Adrenal gland (tissue), 12 donors: Measurements from ENCODE around the gene RND2. TPM values are rescaled to one million over a fixed set of nuclear protein-coding genes. Genes with fewer than 3 reads are reported as not detected.

ENCODE experiments used
- DNase-seq, 7 donors: peaks; one replicate each; pipeline ENCODE4 v3.0.0-alpha.2; 2019 to 2020
- H3K27ac ChIP-seq, 5 donors: fragments of 200-600 bp; sonication (generic) in 4 of 5; 1 replicate in 3 of 5; 2 replicates in 2 of 5; pipeline versions ENCODE4 v1.5.1 to v1.8.0; 2016 to 2020; ENCODE audit warnings: mild to moderate bottlenecking in 1 of 5
- H3K27me3 ChIP-seq: fragments of 200-600 bp; 2 replicates; pipeline ENCODE4 v1.8.0; 2021
- H3K36me3 ChIP-seq, 2 donors: fragments of 200-600 bp; replicated peaks in 1 of 2; 1 replicate in 1 of 2; 2 replicates in 1 of 2; pipeline versions ENCODE4 v1.5.1 to v1.8.0; 2018 to 2022
- H3K4me1 ChIP-seq, 2 donors: fragments of 200-600 bp; replicated peaks in 1 of 2; 1 replicate in 1 of 2; 2 replicates in 1 of 2; pipeline versions ENCODE4 v1.5.1 to v1.8.0; 2018 to 2021
- H3K4me3 ChIP-seq, 4 donors: fragments of 200-600 bp; sonication (generic) in 3 of 4; one replicate each; pipeline ENCODE4 v1.5.1; 2016 to 2018
- H3K9me3 ChIP-seq, 3 donors: fragments of 200-600 bp; sonication (generic) in 1 of 3; replicated peaks in 1 of 3; 1 replicate in 2 of 3; 2 replicates in 1 of 3; pipeline versions ENCODE4 v1.5.1 to v1.8.0; 2016 to 2021
- POLR2A ChIP-seq, 2 donors: fragments of 450-650 bp; IDR thresholded peaks; one replicate each; pipeline ENCODE4 v1.6.1; 2017; ENCODE audit warnings: antibody characterized with exemption in 2 of 2, mild to moderate bottlenecking in 2 of 2, moderate library complexity in 1 of 2
- WGBS, 4 donors: extraction: QIAGEN DNeasy Blood & Tissue Kit in 2 of 4; methylation state at CpG; one replicate each; pipeline versions ENCODE4 v1.1.5 to v1.1.7; 2013 to 2017; 5-methylcytosine and 5-hydroxymethylcytosine counted together
- intact Hi-C, 2 donors: fragments of 100-400 bp; cut with DNase I; formaldehyde crosslinking; loops; one replicate each; pipeline versions ENCODE4 v1.14.1 to v1.15.0; 2022 to 2023
- polyA plus RNA-seq, 3 donors: library from polyadenylated mRNA; stranded (reverse); fragments of 200-250 nt in 2 of 3; fragments of 350-450 nt in 1 of 3; fragmentation: Illumina TruSeq in 1 of 3; extraction: RNeasy Lipid Tissue Mini Kit (QIAGEN cat#74804) in 1 of 3; gene quantifications; one replicate each; pipeline ENCODE4 v1.2.3, GENCODE V29; 2013 to 2014
- total RNA-seq, 9 donors: library from RNA; depleted of rRNA in 4 of 9; stranded (reverse); fragments of >200 nt in 4 of 9; fragments of 120-200 nt in 1 of 9; fragmentation: NEBNext Ultra II Directional in 1 of 9; extraction: Animal tissue kit (Norgen Biotek cat#: 25700) in 1 of 9; gene quantifications; one replicate each; pipeline versions ENCODE4 v1.1.0 to v1.2.4, GENCODE V29; 2013 to 2023
- TF ChIP-seq, protein P1 (sequence below), 6 experiments: fragments of 450-650 bp in 4 of 6; fragments of 200-600 bp in 2 of 6; sonication (generic) in 1 of 6; IDR thresholded peaks; 1 replicate in 5 of 6; 2 replicates in 1 of 6; pipeline versions ENCODE4 v1.5.1 to v1.8.0; 2016 to 2021; ENCODE audit warnings: antibody characterized with exemption in 6 of 6, mild to moderate bottlenecking in 2 of 6, moderate library complexity in 1 of 6
- donor health status: healthy with polysubstance abuse.
- donor health status: Bipolar disorder and iron deficiency.
- donor health status: DM: yes; HTN: yes; CAD: no.
- donor health status: DM: no; HTN: no; CAD: no.
- donor health status: DM: no; HTN: no; CAD: no.
- donor health status: DM: yes; HTN: yes; CAD: no.

Gene RND2
- total and polyA plus RNA-seq, 12 donors: 1.3 to 8.2 (median 3.6) TPM

GRCh38 chr17:43056051-43056450 is 31.0 kb downstream of the RND2 start:
- no peaks in the 10 kb centered on the region for H3K4me1 ChIP-seq
- TF ChIP-seq, protein P1, sequence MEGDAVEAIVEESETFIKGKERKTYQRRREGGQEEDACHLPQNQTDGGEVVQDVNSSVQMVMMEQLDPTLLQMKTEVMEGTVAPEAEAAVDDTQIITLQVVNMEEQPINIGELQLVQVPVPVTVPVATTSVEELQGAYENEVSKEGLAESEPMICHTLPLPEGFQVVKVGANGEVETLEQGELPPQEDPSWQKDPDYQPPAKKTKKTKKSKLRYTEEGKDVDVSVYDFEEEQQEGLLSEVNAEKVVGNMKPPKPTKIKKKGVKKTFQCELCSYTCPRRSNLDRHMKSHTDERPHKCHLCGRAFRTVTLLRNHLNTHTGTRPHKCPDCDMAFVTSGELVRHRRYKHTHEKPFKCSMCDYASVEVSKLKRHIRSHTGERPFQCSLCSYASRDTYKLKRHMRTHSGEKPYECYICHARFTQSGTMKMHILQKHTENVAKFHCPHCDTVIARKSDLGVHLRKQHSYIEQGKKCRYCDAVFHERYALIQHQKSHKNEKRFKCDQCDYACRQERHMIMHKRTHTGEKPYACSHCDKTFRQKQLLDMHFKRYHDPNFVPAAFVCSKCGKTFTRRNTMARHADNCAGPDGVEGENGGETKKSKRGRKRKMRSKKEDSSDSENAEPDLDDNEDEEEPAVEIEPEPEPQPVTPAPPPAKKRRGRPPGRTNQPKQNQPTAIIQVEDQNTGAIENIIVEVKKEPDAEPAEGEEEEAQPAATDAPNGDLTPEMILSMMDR (IDR thresholded peaks at IDR 0.05): no peak
- TF ChIP-seq POLR2A (IDR thresholded peaks at IDR 0.05): no peak
- no peak overlapping the region for H3K4me3 ChIP-seq
- no peaks in the 10 kb centered on the region for H3K27me3 ChIP-seq
- DNase-seq: no peak
- intact Hi-C loops: no loop called here
- H3K9me3 ChIP-seq: no peaks in the 10 kb centered on the region
- H3K36me3 ChIP-seq: no peaks in the 10 kb centered on the region
- whole genome bisulfite sequencing, 4 donors: 96 to 98% (median 97%) methylated on average over 7 of the region's 7 CpGs
- H3K27ac ChIP-seq: no peak overlapping the region

DNA sequence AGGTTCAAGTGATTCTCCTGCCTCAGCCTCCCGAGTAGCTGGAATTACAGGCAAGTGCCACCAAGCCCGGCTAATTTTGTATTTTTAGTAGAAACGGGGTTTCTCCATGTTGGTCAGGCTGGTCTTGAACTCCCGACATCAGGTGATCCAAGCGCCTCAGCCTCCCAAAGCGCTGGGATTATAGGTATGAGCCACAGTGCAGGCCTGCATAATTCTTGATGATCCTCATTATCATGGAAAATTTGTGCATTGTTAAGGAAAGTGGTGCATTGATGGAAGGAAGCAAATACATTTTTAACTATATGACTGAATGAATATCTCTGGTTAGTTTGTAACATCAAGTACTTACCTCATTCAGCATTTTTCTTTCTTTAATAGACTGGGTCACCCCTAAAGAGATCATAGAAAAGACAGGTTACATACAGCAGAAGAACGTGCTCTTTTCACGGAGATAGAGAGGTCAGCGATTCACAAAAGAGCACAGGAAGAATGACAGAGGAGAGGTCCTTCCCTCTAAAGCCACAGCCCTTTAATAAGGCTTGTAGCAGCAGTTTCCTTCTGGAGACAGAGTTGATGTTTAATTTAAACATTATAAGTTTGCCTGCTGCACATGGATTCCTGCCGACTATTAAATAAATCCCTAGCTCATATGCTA is 38.1 kb downstream of the RND2 start:
- Histone ChIP-seq H3K27me3 (no peaks in the 10 kb centered on the region), H3K4me1 (no peaks in the 10 kb centered on the region), H3K27ac (no peak overlapping the region), H3K36me3 (no peaks in the 10 kb centered on the region), H3K4me3 (no peak overlapping the region), H3K9me3 (no peaks in the 10 kb centered on the region)
- WGBS, 4 donors: 93 to 98% (median 95%) methylated on average over 10 of the region's 10 CpGs
- DNase-seq: no peak
- intact Hi-C loops: no loop called here
- TF ChIP-seq, protein P1 (IDR thresholded peaks at IDR 0.05): no peak
- no peak for TF ChIP-seq POLR2A (IDR thresholded peaks at IDR 0.05)

GRCh38 chr17:43068570-43069367 is 43.7 kb downstream of the RND2 start:
- intact Hi-C loops: no loop called here
- Histone ChIP-seq H3K27ac (peak overlapping the region in 2 of 5 donors; percentile 35 to 66), H3K9me3 (no peaks in the 10 kb centered on the region), H3K27me3 (no peaks in the 10 kb centered on the region), H3K4me1 (peaks cover 0 to 8% of the 10 kb centered on the region in 2 donors), H3K4me3 (no peak overlapping the region), H3K36me3 (no peaks in the 10 kb centered on the region)
- TF ChIP-seq, protein P1 (IDR thresholded peaks at IDR 0.05): no peak
- no peak for TF ChIP-seq POLR2A (IDR thresholded peaks at IDR 0.05)
- 73 to 83% (median 77%) methylated on average over 6 of the region's 6 CpGs for WGBS, 4 donors
- DNase-seq: peak; percentile 20 to 77 (median 56)

DNA sequence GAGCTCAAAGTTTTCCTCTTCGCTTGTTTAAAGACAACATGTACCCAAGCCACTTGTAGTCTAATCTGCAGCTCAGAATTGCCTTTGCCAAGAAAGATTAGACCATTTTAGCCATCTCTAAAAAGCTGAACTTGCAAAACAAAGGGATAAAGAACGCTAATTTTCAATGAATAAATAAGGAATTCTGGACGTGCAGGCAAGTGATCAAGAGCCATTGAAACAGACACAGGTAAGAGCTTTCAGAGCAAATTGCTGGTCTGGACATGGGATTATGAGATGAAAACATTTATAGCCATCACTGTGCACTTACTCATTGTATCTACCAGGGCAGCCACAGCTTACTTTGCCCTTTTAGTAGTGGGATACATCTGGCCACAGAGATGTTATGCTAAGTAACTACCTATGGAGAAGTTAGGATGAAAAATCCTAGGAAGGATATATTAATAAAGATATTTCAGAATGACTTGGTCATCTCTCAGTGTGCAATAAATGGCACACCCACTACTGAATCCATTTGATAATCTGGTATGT is 44.4 kb downstream of the RND2 start:
- intact Hi-C loops: no loop called here
- DNase-seq: no peak
- Histone ChIP-seq H3K9me3 (no peaks in the 10 kb centered on the region), H3K27me3 (no peaks in the 10 kb centered on the region), H3K36me3 (no peaks in the 10 kb centered on the region), H3K27ac (peak overlapping the region in 2 of 5 donors; percentile 35 to 66), H3K4me1 (peaks cover 0 to 8% of the 10 kb centered on the region in 2 donors), H3K4me3 (no peak overlapping the region)
- WGBS, 4 donors: 67 to 74% (median 73%) methylated on average over 3 of the region's 3 CpGs
- no peak for TF ChIP-seq POLR2A (IDR thresholded peaks at IDR 0.05)
- TF ChIP-seq, protein P1 (IDR thresholded peaks at IDR 0.05): no peak
